Keratinocyte (primary cell): Measurements from ENCODE around the gene HOMER1.

ENCODE experiments used
- EZH2 ChIP-seq: IDR thresholded peaks from one replicate; pipeline ENCODE4 v1.6.1; 2012; ENCODE audit warnings: inconsistent platforms, mild to moderate bottlenecking, low read length, moderate library complexity
- TF ChIP-seq, protein P1 (sequence below), 3 experiments: IDR thresholded peaks in 1 of 3; conservative IDR thresholded peaks in 1 of 3; optimal IDR thresholded peaks in 1 of 3; 2 replicates in 2 of 3; 3 replicates in 1 of 3; pipeline versions ENCODE3 to v1.5.1; 2011; ENCODE audit warnings: low read length in 3 of 3, mild to moderate bottlenecking in 3 of 3, moderate library complexity in 2 of 3, control low read depth in 1 of 3, inconsistent platforms in 1 of 3; ENCODE audit not compliant: insufficient read depth in 2 of 3; ENCODE audit errors: extremely low read depth in 1 of 3

DNA sequence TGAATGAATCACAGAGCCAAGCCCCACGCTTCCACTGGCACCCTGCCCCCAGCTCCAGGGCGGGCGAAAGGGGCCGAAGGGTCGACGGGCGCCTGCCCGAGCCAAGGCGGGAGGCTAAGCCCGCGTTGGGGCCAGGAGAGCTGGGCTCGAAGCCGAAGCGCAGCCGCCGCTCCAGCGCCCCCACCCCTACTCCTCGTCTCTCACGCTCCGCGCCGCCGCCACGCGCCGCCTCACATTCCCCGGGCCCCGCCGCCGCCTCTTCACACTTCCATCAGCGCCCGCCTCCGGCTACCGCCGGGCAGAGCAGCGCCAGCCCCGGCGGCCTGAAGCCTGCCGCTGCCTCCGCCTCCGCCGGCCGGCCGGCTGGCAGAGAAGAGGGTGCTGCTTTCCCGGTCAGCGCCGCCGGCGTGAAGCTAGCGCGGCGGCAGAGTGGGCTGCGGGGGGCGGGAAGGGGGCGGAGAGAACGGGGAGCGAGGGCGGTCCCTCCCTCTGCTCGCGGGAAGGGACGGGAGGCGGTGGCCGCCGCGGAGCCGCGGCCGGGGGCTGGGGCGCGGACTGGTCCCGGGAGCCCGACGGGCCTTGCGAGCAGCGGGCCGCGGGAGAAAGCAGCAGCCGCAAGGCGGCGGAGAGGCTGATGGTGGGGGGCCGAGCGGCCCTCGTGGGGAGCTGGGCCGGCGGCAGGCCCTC, at the start of gene HOMER1:
- TF ChIP-seq, protein P1, sequence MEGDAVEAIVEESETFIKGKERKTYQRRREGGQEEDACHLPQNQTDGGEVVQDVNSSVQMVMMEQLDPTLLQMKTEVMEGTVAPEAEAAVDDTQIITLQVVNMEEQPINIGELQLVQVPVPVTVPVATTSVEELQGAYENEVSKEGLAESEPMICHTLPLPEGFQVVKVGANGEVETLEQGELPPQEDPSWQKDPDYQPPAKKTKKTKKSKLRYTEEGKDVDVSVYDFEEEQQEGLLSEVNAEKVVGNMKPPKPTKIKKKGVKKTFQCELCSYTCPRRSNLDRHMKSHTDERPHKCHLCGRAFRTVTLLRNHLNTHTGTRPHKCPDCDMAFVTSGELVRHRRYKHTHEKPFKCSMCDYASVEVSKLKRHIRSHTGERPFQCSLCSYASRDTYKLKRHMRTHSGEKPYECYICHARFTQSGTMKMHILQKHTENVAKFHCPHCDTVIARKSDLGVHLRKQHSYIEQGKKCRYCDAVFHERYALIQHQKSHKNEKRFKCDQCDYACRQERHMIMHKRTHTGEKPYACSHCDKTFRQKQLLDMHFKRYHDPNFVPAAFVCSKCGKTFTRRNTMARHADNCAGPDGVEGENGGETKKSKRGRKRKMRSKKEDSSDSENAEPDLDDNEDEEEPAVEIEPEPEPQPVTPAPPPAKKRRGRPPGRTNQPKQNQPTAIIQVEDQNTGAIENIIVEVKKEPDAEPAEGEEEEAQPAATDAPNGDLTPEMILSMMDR (optimal IDR thresholded peaks at IDR 0.05 in 1 of 3, IDR thresholded peaks at IDR 0.05 in 1 of 3, conservative IDR thresholded peaks at IDR 0.05 in 1 of 3; ENCODE audit: extremely low read depth in 1 of 3, insufficient read depth in 2 of 3, low read length in 3 of 3), result peak in 2 of 3 experiments; percentile 6 to 16
- TF ChIP-seq EZH2, result no peak
